Measurements from ENCODE around the gene TEDC1. TPM values are rescaled to one million over a fixed set of nuclear protein-coding genes. Genes with fewer than 3 reads are reported as not detected.

Gene TEDC1
- total RNA-seq, 1 experiment from 2014 or later, result 17.6 TPM

DNA sequence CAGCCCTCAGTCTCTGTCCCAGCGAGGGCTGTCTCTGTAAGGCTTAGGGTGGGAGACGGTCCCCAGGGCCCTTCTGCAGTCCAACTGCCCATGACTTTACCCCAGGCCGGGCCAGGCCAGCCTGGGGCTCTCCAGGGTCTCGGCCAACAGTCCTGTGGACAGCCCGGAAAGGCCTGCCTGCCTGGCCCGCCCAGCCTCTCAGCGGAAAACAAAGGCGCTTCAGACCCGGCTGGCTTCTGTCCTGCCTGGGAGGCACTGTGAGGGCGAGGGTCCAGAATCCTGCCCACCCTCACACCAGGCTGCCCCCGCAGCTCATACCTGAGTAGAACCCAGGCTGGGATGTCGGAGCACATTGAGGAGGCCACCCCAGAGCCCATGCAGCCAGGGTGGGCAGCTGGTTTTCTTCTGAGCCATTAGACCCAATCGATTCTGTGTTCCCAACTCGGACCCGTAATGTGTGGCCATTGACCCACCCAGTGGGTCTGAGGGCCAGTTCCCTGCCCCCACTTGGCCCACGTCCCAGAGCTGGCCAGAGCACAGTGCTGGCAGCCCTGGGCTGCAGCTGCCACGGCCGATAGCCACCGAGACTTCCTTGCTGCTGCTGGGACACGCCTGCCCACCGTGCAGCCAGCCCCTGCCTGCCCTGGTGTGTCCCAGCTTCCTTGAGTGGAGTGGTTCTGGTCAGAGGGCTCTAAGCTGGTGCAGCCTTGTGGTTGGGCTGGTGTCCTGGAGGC lies 14.8 kb upstream of the TEDC1 start:
- intact Hi-C loops (cut with micrococcal nuclease), result no loop called here
- TF ChIP-seq, protein P1, sequence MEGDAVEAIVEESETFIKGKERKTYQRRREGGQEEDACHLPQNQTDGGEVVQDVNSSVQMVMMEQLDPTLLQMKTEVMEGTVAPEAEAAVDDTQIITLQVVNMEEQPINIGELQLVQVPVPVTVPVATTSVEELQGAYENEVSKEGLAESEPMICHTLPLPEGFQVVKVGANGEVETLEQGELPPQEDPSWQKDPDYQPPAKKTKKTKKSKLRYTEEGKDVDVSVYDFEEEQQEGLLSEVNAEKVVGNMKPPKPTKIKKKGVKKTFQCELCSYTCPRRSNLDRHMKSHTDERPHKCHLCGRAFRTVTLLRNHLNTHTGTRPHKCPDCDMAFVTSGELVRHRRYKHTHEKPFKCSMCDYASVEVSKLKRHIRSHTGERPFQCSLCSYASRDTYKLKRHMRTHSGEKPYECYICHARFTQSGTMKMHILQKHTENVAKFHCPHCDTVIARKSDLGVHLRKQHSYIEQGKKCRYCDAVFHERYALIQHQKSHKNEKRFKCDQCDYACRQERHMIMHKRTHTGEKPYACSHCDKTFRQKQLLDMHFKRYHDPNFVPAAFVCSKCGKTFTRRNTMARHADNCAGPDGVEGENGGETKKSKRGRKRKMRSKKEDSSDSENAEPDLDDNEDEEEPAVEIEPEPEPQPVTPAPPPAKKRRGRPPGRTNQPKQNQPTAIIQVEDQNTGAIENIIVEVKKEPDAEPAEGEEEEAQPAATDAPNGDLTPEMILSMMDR (IDR thresholded peaks at IDR 0.05; ENCODE audit: unreplicated experiment), result no peak
- ChIA-PET CTCF (interaction anchor here (0.8 to 1.3 kb wide), 2 partner anchors 14 to 42 kb away, joined by 4 to 6 read pairs; no protein-coding TSS in a partner anchor), POLR2A (interaction anchor here (1.1 kb wide), 1 partner anchor 41 kb away, joined by 3 read pairs; no protein-coding TSS in a partner anchor)
- Mint-ChIP-seq H3K27ac (ENCODE audit: low read depth, unreplicated experiment) (no peak overlapping the region), H3K9me3 (ENCODE audit: unreplicated experiment) (no peaks in the 10 kb centered on the region), H3K4me1 (ENCODE audit: insufficient read depth, unreplicated experiment) (peaks cover 14% of the 10 kb centered on the region), H3K36me3 (ENCODE audit: insufficient read depth, unreplicated experiment) (peaks cover 3% of the 10 kb centered on the region), H3K4me3 (ENCODE audit: unreplicated experiment) (peak overlapping the region; percentile 64), H3K27me3 (ENCODE audit: insufficient read depth, unreplicated experiment) (no peaks in the 10 kb centered on the region)
- BruUV-seq (replicated peaks), result no TSS peak
- DNase-seq (ENCODE audit: unreplicated experiment), result peak; percentile 25

DNA sequence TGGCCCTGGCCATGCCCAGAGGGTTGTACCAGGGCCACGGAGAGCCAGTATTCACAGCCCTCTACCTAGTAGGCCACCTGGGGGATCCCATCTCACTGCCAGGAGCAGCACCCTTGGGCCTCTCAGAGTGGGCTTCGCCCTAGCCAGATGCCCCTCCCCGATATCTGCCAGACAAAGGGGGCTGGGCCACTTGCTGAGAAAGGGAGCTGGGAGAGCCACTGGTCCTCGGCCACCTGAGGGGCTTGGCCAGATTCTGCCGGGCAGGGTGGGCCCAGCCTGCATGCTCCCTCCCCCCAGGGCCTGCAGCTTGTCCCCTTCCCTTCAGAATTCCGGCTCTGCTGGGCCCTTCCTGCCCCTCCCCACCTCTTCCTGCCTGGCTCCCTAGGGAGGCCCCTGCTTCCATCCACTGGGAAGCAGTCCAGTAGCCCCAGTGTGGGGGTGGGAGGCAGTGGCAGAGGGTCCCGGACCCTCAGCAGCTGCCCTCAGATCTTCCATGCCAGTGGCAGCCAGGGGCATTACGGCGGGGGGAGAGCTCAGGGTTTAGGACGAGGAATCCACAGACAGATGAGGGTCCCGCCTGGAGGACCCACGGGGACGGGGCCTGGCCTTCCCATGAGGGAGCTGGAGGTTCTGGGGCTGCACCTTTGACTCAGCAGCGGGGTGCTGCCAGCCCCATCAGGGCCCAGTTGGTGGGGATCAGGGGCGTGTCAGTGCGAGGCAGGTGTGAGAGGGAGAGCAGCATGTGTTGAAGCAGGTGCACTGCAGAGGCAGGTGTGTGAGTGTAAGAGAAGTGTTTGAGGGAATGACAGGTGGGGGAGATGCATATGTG lies 14.0 kb upstream of the TEDC1 start:
- H3K9me3 Mint-ChIP-seq (ENCODE audit: unreplicated experiment), result no peaks in the 10 kb centered on the region
- intact Hi-C loops (cut with micrococcal nuclease), result no loop called here
- peaks cover 17% of the 10 kb centered on the region for H3K4me1 Mint-ChIP-seq (ENCODE audit: insufficient read depth, unreplicated experiment)
- no peak for DNase-seq (ENCODE audit: unreplicated experiment)
- no peaks in the 10 kb centered on the region for H3K27me3 Mint-ChIP-seq (ENCODE audit: insufficient read depth, unreplicated experiment)
- no TSS peak for BruUV-seq (replicated peaks)
- TF ChIP-seq, protein P1 (IDR thresholded peaks at IDR 0.05; ENCODE audit: unreplicated experiment), result no peak
- H3K4me3 Mint-ChIP-seq (ENCODE audit: unreplicated experiment), result peak overlapping the region; percentile 64
- ChIA-PET POLR2A (interaction anchor here (1.1 kb wide), 1 partner anchor 42 kb away, joined by 3 read pairs; no protein-coding TSS in a partner anchor), CTCF (interaction anchor here (0.7 to 1.3 kb wide), 4 partner anchors 13 to 184 kb away, joined by 3 to 6 read pairs (median 4); no protein-coding TSS in a partner anchor)
- no peak overlapping the region for H3K27ac Mint-ChIP-seq (ENCODE audit: low read depth, unreplicated experiment)
- peaks cover 8% of the 10 kb centered on the region for H3K36me3 Mint-ChIP-seq (ENCODE audit: insufficient read depth, unreplicated experiment)

DNA sequence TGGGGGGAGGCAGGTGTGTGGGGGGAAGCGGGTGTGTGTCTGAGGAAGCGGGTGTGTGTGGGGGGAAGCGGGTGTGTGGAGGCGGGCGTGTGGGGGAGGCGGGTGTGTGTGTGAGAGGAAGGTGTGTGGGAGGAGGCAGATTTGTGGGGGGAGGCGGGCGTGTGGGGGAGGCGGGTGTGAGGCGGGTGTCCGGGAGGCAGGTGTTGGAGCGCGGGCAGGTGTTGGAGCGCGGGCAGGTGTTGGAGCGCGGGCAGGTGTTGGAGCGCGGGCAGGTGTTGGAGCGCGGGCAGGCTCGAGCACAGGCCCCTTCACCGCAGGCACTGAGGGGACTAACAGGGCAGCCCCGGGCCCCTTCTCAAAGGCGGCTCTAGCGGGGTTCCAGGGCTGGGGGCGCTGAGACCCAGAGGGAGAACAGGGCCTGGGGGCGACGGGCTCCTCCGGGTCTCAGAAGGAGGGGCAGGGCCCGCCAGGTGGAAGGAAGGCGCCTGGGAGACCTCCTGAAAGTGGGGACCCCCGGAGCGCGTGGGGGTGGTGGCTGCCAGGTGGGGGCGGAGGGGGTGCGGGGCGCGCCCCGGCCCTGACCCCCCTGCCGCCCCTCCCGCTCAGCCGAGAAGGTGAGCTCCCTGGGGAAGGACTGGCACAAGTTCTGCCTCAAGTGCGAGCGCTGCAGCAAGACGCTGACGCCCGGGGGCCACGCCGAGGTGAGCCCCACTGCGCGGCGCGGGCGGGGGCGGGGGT lies 13.2 kb upstream of the TEDC1 start:
- H3K9me3 Mint-ChIP-seq (ENCODE audit: unreplicated experiment), result no peaks in the 10 kb centered on the region
- POLR2A ChIA-PET, result no interaction called here
- no peak overlapping the region for H3K27ac Mint-ChIP-seq (ENCODE audit: low read depth, unreplicated experiment)
- no peaks in the 10 kb centered on the region for H3K27me3 Mint-ChIP-seq (ENCODE audit: insufficient read depth, unreplicated experiment)
- no TSS peak for BruUV-seq (replicated peaks)
- no peak for DNase-seq (ENCODE audit: unreplicated experiment)
- CTCF ChIA-PET, result interaction anchor here (0.7 to 1.2 kb wide), 2 partner anchors 12 to 184 kb away, joined by 3 read pairs; no protein-coding TSS in a partner anchor
- H3K4me1 Mint-ChIP-seq (ENCODE audit: insufficient read depth, unreplicated experiment), result peaks cover 18% of the 10 kb centered on the region
- H3K4me3 Mint-ChIP-seq (ENCODE audit: unreplicated experiment), result no peak overlapping the region
- peaks cover 12% of the 10 kb centered on the region for H3K36me3 Mint-ChIP-seq (ENCODE audit: insufficient read depth, unreplicated experiment)
- intact Hi-C loops (cut with micrococcal nuclease), result no loop called here
- TF ChIP-seq, protein P1 (IDR thresholded peaks at IDR 0.05; ENCODE audit: unreplicated experiment), result no peak
